GM12874 (cell line): Measurements from ENCODE around the gene NCSTN.

Experiments used
- TF ChIP-seq, protein P1 (sequence below): IDR thresholded peaks from 2 replicates; pipeline ENCODE4 v1.5.1; 2011; ENCODE audit warnings: low read depth, mild to moderate bottlenecking, control low read depth, low read length, moderate library complexity; ENCODE audit not compliant: insufficient read depth

NCSTN gene

DNA sequence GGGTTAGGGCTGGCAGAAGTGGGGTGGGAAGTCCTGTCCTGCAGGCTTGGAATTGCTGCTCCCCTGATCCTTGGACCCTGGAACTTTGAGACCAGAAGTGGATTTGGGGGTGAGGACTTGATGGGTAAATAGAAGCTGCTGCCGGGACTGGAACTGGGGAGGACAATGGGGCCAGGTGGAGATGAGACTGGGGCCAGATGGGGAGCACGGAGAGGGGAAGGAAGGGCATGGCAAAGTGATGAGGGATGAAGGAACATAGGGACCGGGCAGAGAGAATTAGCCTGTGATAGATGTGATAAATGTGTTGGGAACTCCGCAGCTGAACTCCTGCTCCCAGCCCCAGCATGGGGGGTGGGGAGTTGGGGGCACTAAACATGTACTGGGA lies 24.3 kb downstream of the NCSTN start:
- TF ChIP-seq, protein P1, sequence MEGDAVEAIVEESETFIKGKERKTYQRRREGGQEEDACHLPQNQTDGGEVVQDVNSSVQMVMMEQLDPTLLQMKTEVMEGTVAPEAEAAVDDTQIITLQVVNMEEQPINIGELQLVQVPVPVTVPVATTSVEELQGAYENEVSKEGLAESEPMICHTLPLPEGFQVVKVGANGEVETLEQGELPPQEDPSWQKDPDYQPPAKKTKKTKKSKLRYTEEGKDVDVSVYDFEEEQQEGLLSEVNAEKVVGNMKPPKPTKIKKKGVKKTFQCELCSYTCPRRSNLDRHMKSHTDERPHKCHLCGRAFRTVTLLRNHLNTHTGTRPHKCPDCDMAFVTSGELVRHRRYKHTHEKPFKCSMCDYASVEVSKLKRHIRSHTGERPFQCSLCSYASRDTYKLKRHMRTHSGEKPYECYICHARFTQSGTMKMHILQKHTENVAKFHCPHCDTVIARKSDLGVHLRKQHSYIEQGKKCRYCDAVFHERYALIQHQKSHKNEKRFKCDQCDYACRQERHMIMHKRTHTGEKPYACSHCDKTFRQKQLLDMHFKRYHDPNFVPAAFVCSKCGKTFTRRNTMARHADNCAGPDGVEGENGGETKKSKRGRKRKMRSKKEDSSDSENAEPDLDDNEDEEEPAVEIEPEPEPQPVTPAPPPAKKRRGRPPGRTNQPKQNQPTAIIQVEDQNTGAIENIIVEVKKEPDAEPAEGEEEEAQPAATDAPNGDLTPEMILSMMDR, result no peak

DNA sequence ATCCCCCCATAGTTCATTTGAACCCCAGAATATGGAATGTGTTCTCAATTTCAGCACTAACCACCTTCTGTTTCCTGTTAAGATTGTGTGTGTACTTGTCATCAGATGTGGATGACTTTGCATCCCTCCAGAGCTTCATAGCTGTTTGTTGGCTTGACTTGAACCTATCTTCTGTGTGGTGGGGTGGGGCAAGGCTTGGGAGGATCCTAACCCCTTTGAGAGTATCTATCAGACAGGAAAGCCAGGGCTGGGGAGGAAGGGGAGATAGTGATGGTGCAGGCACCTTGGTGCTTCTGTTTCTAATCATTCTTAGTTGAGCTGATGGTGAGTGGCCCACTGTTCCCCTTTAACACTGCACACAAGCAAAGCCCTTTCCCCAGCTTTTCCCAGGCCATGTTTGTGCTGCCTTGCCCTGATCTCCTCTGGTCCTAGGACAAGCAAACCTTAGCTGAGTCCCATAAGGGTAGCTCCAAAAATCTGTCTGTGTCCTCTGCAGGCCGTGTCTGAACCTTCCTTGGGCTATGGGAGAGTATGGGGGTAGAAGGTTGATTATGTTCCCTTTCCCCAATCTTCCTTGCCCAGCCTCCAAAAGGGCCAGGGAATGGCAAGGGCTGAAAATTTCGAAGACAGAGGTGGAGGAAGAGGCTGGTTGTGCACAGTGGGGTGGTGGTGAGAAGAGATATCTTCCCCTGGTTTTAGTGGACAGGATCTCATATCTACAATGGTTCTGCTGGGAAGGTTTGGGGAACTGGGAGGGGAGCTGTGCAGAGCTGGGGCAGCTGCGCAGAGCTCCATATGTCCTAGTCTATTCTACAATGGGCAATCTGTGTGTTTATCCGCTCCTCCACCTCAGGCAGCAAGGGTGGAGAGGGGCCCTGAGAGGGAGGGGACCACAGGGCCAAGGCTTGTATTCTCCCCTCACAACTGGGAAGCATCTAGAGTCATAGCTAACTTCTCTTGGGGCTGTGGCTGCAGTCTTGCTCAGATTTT lies 25.0 kb downstream of the NCSTN start:
- TF ChIP-seq, protein P1, result no peak

DNA sequence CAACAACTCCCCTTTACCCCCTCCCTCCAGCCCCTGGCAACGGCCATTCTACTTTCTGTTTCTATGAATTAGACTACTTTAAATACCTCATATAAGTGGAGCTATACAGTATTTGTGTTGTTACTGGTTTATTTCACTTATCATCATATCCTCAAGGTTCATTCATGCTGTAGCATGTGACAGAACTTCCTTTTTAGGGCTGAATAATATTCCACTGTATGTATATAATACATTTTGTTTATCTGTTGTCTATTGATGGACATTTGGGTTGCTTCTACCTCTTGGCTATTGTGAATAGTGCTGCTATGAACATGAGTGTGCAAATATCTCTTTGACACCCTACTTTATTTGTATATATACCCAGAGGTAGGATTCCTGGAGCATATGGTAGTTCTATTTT lies 25.9 kb downstream of the NCSTN start:
- TF ChIP-seq, protein P1, result no peak

DNA sequence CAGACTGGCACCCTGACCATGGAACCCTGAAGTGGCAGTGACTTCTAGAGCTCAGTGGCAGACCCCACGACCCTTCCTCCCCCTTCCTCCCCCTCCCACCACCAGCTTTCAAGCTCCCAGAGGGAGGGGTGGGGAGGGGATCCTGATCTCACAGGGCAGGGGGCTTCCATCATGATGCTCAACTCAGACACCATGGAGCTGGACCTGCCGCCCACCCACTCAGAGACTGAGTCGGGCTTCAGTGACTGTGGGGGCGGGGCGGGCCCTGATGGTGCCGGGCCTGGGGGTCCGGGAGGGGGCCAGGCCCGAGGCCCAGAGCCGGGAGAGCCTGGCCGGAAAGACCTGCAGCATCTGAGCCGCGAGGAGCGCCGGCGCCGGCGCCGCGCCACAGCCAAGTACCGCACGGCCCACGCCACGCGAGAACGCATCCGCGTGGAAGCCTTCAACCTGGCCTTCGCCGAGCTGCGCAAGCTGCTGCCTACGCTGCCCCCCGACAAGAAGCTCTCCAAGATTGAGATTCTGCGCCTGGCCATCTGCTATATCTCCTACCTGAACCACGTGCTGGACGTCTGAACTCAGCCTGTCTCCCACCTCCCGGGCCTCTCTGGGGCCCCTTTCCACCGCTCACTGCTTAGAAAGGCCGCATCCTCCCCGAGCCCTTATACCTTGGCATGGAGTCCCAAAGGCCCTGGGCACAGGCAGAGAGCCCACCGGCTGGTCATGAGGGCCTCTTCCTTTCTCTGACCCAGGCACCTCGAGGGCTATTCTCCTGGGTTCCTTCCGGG lies 27.6 kb downstream of the NCSTN start:
- TF ChIP-seq, protein P1, result no peak

- TF ChIP-seq, protein P1, result no peak
Observed at GRCh38 chr1:160371346-160371631, 28.1 kb downstream of the NCSTN start.

- TF ChIP-seq, protein P1, result no peak
Observed at GRCh38 chr1:160371756-160372155, 28.6 kb downstream of the NCSTN start.

DNA sequence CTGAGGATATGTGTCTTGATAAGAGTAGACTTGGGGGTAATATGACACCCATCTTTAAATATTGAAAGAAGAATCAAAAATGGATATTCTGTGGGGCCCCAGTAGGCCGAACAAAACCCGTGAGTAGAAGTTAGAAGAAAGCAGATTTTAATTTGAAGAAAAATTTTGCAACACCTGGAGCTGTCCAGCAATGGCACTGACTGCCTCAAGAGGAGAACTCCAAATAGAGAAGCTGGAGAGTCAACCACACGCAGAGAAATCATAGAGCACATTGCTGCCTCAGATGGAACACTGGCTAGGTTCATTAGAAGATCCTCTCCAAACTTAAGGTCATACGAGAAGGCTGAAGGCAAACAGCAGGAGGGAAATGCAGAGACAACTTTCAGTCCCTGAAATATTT lies 30.5 kb downstream of the NCSTN start:
- TF ChIP-seq, protein P1, result no peak
